HEK293 (cell line): Measurements from ENCODE around the gene CSNK1G1.

Experiments used
- CTCF ChIA-PET: fragments of 350-600 bp; formaldehyde crosslinking; extraction: SDS; loops from one replicate; lab custom pipeline; 2021; ENCODE audit warnings: antibody characterized with exemption; lab: Yijun Ruan, JAX
- POLR2A ChIA-PET: fragments of 300-600 bp; formaldehyde crosslinking; extraction: SDS; loops from one replicate; lab custom pipeline; 2020; ENCODE audit warnings: antibody characterized with exemption, inconsistent platforms; lab: Yijun Ruan, JAX
- H3K27ac ChIP-seq: fragments of 200-500 bp; sonication (Bioruptor generic); 2 replicates; pipeline ENCODE4 v1.5.1; 2014; ENCODE audit warnings: low read depth, low read length, control low read depth, inconsistent platforms; ENCODE audit errors: extremely low read depth
- H3K36me3 ChIP-seq, 2 experiments: fragments of 200-500 bp in 1 of 2; sonication (Bioruptor generic) in 1 of 2; 1 replicate in 1 of 2; 2 replicates in 1 of 2; pipeline ENCODE4 v1.5.1; 2014 to 2017; ENCODE audit warnings: inconsistent platforms in 2 of 2, low read length in 2 of 2; ENCODE audit not compliant: control insufficient read depth in 2 of 2, insufficient read depth in 1 of 2
- H3K4me1 ChIP-seq: fragments of 200-500 bp; sonication (Bioruptor generic); 2 replicates; pipeline ENCODE4 v1.5.1; 2014; ENCODE audit warnings: mild to moderate bottlenecking, low read length, inconsistent platforms; ENCODE audit not compliant: control insufficient read depth, insufficient read depth
- H3K4me3 ChIP-seq: 2 replicates; pipeline ENCODE4 v1.5.1; 2011; ENCODE audit warnings: low read depth, mild to moderate bottlenecking, control low read depth, low read length, moderate library complexity
- H3K9me3 ChIP-seq: fragments of 200-500 bp; sonication (Bioruptor generic); 2 replicates; pipeline ENCODE4 v1.5.1; 2014; ENCODE audit warnings: low read depth, low read length, inconsistent platforms; ENCODE audit not compliant: control insufficient read depth, insufficient read depth
- BCL11A ChIP-seq: fragments of 450-650 bp; formaldehyde crosslinking; IDR thresholded peaks from 2 replicates; pipeline ENCODE4 v1.5.1; 2016; ENCODE audit warnings: low read depth, missing biosample characterization, missing genetic modification characterization
- MZF1 ChIP-seq: fragments of 450-650 bp; formaldehyde crosslinking; IDR thresholded peaks from 2 replicates; pipeline ENCODE4 v1.5.1; 2017; ENCODE audit warnings: missing biosample characterization, missing genetic modification characterization, borderline replicate concordance
- OVOL3 ChIP-seq: fragments of 450-650 bp; formaldehyde crosslinking; IDR thresholded peaks from 2 replicates; pipeline ENCODE4 v1.5.1; 2016; ENCODE audit warnings: missing biosample characterization, missing genetic modification characterization
- SP7 ChIP-seq: fragments of 450-650 bp; formaldehyde crosslinking; IDR thresholded peaks from 2 replicates; pipeline ENCODE4 v1.5.1; 2016; ENCODE audit warnings: missing biosample characterization, missing genetic modification characterization
- ZBTB21 ChIP-seq: fragments of 450-650 bp; formaldehyde crosslinking; IDR thresholded peaks from 2 replicates; pipeline ENCODE4 v1.5.1; 2017; ENCODE audit warnings: missing biosample characterization, missing genetic modification characterization
- ZEB2 ChIP-seq: fragments of 450-650 bp; formaldehyde crosslinking; IDR thresholded peaks from 2 replicates; pipeline ENCODE4 v1.5.1; 2016; ENCODE audit warnings: missing biosample characterization, missing genetic modification characterization
- ZNF133 ChIP-seq: fragments of 450-650 bp; formaldehyde crosslinking; IDR thresholded peaks from 2 replicates; pipeline ENCODE4 v1.5.1; 2016; ENCODE audit warnings: missing biosample characterization, missing genetic modification characterization
- ZNF174 ChIP-seq: fragments of 450-650 bp; formaldehyde crosslinking; IDR thresholded peaks from 2 replicates; pipeline ENCODE4 v1.5.0; 2017; ENCODE audit warnings: missing biosample characterization, mild to moderate bottlenecking, missing genetic modification characterization
- ZNF426 ChIP-seq: fragments of 450-650 bp; formaldehyde crosslinking; IDR thresholded peaks from 2 replicates; pipeline ENCODE4 v1.5.1; 2017; ENCODE audit warnings: missing biosample characterization, missing genetic modification characterization, mild to moderate bottlenecking, inconsistent platforms, moderate library complexity
- ZNF48 ChIP-seq: fragments of 450-650 bp; formaldehyde crosslinking; IDR thresholded peaks from 2 replicates; pipeline ENCODE4 v1.5.1; 2016; ENCODE audit warnings: missing biosample characterization, missing genetic modification characterization
- ZNF558 ChIP-seq: fragments of 450-650 bp; formaldehyde crosslinking; IDR thresholded peaks from 2 replicates; pipeline ENCODE4 v1.5.1; 2016; ENCODE audit warnings: missing biosample characterization, missing genetic modification characterization
- ZNF596 ChIP-seq: fragments of 450-650 bp; IDR thresholded peaks from 2 replicates; pipeline ENCODE4 v1.5.0; 2018; ENCODE audit warnings: missing biosample characterization, mild to moderate bottlenecking, missing genetic modification characterization, moderate library complexity
- ZNF600 ChIP-seq: fragments of 450-650 bp; formaldehyde crosslinking; IDR thresholded peaks from 2 replicates; pipeline ENCODE4 v1.5.1; 2016; ENCODE audit warnings: missing biosample characterization, missing genetic modification characterization
- ZNF629 ChIP-seq: fragments of 450-650 bp; formaldehyde crosslinking; IDR thresholded peaks from 2 replicates; pipeline ENCODE4 v1.5.1; 2017; ENCODE audit warnings: missing biosample characterization, missing genetic modification characterization
- ZNF670 ChIP-seq: fragments of 450-650 bp; formaldehyde crosslinking; IDR thresholded peaks from 2 replicates; pipeline ENCODE4 v1.5.1; 2016; ENCODE audit warnings: missing biosample characterization, missing genetic modification characterization, low read depth
- ZNF707 ChIP-seq: fragments of 450-650 bp; formaldehyde crosslinking; IDR thresholded peaks from 2 replicates; pipeline ENCODE4 v1.5.1; 2016; ENCODE audit warnings: missing biosample characterization, missing genetic modification characterization
- TF ChIP-seq, protein P1 (sequence below): fragments of 450-650 bp; formaldehyde crosslinking; IDR thresholded peaks from 2 replicates; pipeline ENCODE4 v1.5.1; 2017; ENCODE audit warnings: missing biosample characterization, missing genetic modification characterization
- TF ChIP-seq, protein P2 (sequence below): fragments of 450-650 bp; formaldehyde crosslinking; IDR thresholded peaks from 2 replicates; pipeline ENCODE4 v1.5.1; 2016; ENCODE audit warnings: missing biosample characterization, missing genetic modification characterization, borderline replicate concordance
- TF ChIP-seq, protein P3 (sequence below): fragments of 450-650 bp; formaldehyde crosslinking; IDR thresholded peaks from 2 replicates; pipeline ENCODE4 v1.5.1; 2016; ENCODE audit warnings: missing biosample characterization, missing genetic modification characterization, low read depth
- TF ChIP-seq, protein P4 (sequence below): fragments of 450-650 bp; formaldehyde crosslinking; IDR thresholded peaks from 2 replicates; pipeline ENCODE4 v1.5.1; 2016; ENCODE audit warnings: missing biosample characterization, missing genetic modification characterization
- TF ChIP-seq, protein P5 (sequence below): fragments of 450-650 bp; formaldehyde crosslinking; IDR thresholded peaks from 2 replicates; pipeline ENCODE4 v1.5.1; 2016; ENCODE audit warnings: missing biosample characterization, missing genetic modification characterization
- TF ChIP-seq, protein P6 (sequence below): fragments of 450-650 bp; formaldehyde crosslinking; IDR thresholded peaks from 2 replicates; pipeline ENCODE4 v1.5.1; 2016; ENCODE audit warnings: missing biosample characterization, missing genetic modification characterization
- TF ChIP-seq, protein P7 (sequence below): fragments of 450-650 bp; formaldehyde crosslinking; IDR thresholded peaks from 2 replicates; pipeline ENCODE4 v1.5.1; 2016; ENCODE audit warnings: missing biosample characterization, missing genetic modification characterization

Gene CSNK1G1

DNA sequence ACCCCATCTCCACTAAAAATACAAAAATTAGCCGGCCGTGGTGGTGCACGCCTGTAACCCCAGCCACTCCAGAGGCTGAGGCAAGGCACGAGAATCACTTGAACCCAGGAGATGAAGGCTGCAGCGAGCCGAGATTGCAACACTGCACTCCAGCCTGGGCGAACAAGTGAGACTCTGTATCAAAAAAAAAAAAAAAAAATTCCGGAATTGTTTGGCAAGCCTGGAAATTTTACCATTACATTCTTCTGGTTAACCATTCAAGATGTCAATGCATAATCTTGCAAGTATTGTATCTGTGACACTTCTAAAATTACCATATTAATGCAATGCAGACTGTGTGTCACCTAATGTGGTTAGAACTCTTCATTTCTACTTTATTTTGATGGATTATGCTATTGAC lies 67.0 kb downstream of the CSNK1G1 start:
- Histone ChIP-seq H3K4me1 (peaks cover 7% of the 10 kb centered on the region; the same call in 1 of the 2 replicates), H3K27ac (no peak overlapping the region), H3K9me3 (no peaks in the 10 kb centered on the region), H3K4me3 (no peak overlapping the region), H3K36me3 (no peaks in the 10 kb centered on the region)
- TF ChIP-seq ZNF133 (tag by site-specific recombination) (0 out of 2 replicates have a peak, but pooled peaks have one; percentile 4), ZNF707 (tag by site-specific recombination) (no peak), ZNF48 (tag by site-specific recombination) (no peak)
- POLR2A ChIA-PET, result no interaction called here
- CTCF ChIA-PET, result no interaction called here

DNA sequence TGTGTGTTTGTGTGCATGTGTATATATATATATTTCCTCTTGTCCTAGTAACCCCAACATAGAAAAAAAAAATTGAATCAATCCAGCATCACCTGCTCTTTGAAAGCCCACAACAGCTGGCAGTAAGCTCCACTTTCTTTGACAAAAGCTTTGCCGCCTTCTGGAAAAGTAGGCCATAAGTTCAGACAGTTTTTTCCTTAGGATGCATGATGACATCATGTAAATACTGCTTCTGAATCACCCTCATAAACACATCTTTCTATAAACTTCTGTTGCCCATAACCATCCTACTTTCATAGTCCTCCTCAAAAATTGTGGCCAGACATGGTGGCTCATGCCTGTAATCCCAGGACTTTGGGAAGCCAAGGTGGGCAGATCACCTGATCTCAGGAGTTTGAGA lies 67.4 kb downstream of the CSNK1G1 start:
- no peak overlapping the region for H3K27ac ChIP-seq
- no peaks in the 10 kb centered on the region for H3K9me3 ChIP-seq
- no peak overlapping the region for H3K4me3 ChIP-seq
- TF ChIP-seq, protein P1, sequence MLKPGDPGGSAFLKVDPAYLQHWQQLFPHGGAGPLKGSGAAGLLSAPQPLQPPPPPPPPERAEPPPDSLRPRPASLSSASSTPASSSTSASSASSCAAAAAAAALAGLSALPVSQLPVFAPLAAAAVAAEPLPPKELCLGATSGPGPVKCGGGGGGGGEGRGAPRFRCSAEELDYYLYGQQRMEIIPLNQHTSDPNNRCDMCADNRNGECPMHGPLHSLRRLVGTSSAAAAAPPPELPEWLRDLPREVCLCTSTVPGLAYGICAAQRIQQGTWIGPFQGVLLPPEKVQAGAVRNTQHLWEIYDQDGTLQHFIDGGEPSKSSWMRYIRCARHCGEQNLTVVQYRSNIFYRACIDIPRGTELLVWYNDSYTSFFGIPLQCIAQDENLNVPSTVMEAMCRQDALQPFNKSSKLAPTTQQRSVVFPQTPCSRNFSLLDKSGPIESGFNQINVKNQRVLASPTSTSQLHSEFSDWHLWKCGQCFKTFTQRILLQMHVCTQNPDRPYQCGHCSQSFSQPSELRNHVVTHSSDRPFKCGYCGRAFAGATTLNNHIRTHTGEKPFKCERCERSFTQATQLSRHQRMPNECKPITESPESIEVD, result peak; percentile 60
- TF ChIP-seq SP7 (tag by site-specific recombination) (peak; percentile 54; the same call in 1 of the 2 replicates), ZNF600 (tag by site-specific recombination) (peak; percentile 65), BCL11A (tag by site-specific recombination) (0 out of 2 replicates have a peak, but pooled peaks have one; percentile 16), ZNF426 (no peak), ZBTB21 (tag by site-specific recombination) (peak; percentile 53; the same call in 1 of the 2 replicates), ZNF174 (no peak), ZEB2 (tag by site-specific recombination) (peak; percentile 53), OVOL3 (no peak), ZNF558 (tag by site-specific recombination) (no peak), ZNF629 (tag by site-specific recombination) (peak; percentile 69)
- TF ChIP-seq, protein P2, sequence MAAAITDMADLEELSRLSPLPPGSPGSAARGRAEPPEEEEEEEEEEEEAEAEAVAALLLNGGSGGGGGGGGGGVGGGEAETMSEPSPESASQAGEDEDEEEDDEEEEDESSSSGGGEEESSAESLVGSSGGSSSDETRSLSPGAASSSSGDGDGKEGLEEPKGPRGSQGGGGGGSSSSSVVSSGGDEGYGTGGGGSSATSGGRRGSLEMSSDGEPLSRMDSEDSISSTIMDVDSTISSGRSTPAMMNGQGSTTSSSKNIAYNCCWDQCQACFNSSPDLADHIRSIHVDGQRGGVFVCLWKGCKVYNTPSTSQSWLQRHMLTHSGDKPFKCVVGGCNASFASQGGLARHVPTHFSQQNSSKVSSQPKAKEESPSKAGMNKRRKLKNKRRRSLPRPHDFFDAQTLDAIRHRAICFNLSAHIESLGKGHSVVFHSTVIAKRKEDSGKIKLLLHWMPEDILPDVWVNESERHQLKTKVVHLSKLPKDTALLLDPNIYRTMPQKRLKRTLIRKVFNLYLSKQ (tag by site-specific recombination), result no peak
- TF ChIP-seq, protein P3, sequence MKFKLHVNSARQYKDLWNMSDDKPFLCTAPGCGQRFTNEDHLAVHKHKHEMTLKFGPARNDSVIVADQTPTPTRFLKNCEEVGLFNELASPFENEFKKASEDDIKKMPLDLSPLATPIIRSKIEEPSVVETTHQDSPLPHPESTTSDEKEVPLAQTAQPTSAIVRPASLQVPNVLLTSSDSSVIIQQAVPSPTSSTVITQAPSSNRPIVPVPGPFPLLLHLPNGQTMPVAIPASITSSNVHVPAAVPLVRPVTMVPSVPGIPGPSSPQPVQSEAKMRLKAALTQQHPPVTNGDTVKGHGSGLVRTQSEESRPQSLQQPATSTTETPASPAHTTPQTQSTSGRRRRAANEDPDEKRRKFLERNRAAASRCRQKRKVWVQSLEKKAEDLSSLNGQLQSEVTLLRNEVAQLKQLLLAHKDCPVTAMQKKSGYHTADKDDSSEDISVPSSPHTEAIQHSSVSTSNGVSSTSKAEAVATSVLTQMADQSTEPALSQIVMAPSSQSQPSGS (tag by site-specific recombination), result peak; percentile 86
- TF ChIP-seq, protein P4, sequence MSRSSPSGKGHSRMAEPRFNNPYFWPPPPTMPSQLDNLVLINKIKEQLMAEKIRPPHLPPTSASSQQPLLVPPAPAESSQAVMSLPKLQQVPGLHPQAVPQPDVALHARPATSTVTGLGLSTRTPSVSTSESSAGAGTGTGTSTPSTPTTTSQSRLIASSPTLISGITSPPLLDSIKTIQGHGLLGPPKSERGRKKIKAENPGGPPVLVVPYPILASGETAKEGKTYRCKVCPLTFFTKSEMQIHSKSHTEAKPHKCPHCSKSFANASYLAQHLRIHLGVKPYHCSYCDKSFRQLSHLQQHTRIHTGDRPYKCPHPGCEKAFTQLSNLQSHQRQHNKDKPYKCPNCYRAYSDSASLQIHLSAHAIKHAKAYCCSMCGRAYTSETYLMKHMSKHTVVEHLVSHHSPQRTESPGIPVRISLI, result 0 out of 2 replicates have a peak, but pooled peaks have one; percentile 42
- ChIA-PET CTCF (no interaction called here), POLR2A (no interaction called here)
- peaks cover 7% of the 10 kb centered on the region; the same call in 1 of the 2 replicates for H3K4me1 ChIP-seq
- no peaks in the 10 kb centered on the region for H3K36me3 ChIP-seq

DNA sequence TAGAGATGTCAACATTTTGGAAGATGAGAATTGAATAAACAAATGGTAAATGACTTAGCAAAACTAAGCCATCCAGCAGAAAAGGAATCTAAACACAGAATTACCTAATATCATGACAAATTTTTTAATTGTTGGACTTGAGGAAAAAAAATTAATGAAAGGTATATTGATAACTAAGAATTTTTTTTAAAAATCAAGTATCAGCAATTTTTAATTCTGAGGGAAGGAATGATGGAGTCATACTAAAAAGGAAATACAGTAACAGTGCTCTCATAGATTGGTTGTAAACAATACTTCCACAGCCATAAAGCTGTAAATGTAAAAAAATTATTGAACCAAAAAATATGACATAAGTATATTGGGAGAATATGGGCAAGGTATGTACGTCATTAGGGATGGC lies 68.0 kb downstream of the CSNK1G1 start:
- ChIA-PET CTCF (interaction anchor here (1.6 kb wide), 1 partner anchor 78 kb away, joined by 3 read pairs; no protein-coding TSS in a partner anchor), POLR2A (no interaction called here)
- Histone ChIP-seq H3K36me3 (no peaks in the 10 kb centered on the region), H3K4me1 (peaks cover 7% of the 10 kb centered on the region; the same call in 1 of the 2 replicates), H3K4me3 (no peak overlapping the region), H3K9me3 (no peaks in the 10 kb centered on the region), H3K27ac (no peak overlapping the region)
- TF ChIP-seq, protein P5, sequence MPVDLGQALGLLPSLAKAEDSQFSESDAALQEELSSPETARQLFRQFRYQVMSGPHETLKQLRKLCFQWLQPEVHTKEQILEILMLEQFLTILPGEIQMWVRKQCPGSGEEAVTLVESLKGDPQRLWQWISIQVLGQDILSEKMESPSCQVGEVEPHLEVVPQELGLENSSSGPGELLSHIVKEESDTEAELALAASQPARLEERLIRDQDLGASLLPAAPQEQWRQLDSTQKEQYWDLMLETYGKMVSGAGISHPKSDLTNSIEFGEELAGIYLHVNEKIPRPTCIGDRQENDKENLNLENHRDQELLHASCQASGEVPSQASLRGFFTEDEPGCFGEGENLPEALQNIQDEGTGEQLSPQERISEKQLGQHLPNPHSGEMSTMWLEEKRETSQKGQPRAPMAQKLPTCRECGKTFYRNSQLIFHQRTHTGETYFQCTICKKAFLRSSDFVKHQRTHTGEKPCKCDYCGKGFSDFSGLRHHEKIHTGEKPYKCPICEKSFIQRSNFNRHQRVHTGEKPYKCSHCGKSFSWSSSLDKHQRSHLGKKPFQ (tag by site-specific recombination), result no peak
- TF ChIP-seq ZNF670 (tag by site-specific recombination) (no peak), ZNF596 (no peak), MZF1 (tag by site-specific recombination) (no peak)
- TF ChIP-seq, protein P6, sequence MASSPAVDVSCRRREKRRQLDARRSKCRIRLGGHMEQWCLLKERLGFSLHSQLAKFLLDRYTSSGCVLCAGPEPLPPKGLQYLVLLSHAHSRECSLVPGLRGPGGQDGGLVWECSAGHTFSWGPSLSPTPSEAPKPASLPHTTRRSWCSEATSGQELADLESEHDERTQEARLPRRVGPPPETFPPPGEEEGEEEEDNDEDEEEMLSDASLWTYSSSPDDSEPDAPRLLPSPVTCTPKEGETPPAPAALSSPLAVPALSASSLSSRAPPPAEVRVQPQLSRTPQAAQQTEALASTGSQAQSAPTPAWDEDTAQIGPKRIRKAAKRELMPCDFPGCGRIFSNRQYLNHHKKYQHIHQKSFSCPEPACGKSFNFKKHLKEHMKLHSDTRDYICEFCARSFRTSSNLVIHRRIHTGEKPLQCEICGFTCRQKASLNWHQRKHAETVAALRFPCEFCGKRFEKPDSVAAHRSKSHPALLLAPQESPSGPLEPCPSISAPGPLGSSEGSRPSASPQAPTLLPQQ, result no peak
- TF ChIP-seq, protein P7, sequence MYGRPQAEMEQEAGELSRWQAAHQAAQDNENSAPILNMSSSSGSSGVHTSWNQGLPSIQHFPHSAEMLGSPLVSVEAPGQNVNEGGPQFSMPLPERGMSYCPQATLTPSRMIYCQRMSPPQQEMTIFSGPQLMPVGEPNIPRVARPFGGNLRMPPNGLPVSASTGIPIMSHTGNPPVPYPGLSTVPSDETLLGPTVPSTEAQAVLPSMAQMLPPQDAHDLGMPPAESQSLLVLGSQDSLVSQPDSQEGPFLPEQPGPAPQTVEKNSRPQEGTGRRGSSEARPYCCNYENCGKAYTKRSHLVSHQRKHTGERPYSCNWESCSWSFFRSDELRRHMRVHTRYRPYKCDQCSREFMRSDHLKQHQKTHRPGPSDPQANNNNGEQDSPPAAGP (tag by site-specific recombination), result no peak
